ENCODE measurements around the gene ZNF574.
"Not testable (repeated sequence)": the region's sequence is repeated elsewhere in the genome, so short reads cannot be mapped to it uniquely, and the experiment has no call there.

Gene ZNF574

DNA sequence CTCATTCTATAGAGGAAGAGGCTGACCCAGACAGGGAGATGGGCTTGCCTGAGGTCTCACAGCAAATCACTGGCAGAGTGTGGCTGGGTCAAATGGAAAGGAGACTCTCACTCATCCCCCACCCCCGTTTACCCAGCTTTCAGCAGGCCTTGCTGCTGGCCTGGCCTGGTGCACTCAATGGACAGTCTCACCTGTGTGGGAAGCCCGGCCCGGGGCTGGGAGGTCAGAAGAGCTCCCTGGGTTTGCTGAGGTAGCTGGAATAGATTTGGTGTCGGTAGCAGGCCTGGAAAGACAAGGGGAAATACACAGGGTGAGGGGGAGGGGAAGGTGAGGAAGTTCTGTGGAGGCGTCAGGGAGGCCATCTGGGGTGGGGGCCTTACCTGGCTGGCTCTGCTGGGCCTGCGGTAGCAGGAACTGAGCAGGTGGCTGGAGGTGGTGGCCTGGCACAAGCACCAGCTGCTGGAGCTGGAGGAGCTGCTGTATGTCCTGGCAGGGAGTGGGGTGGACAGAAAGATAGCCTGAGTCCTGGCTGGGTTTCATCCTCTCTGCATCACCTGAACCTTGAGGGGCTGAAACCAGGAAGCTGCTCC is 23.5 kb downstream of the ZNF574 start:
- DNase-seq (ENCODE audit: low read depth): no peak

DNA sequence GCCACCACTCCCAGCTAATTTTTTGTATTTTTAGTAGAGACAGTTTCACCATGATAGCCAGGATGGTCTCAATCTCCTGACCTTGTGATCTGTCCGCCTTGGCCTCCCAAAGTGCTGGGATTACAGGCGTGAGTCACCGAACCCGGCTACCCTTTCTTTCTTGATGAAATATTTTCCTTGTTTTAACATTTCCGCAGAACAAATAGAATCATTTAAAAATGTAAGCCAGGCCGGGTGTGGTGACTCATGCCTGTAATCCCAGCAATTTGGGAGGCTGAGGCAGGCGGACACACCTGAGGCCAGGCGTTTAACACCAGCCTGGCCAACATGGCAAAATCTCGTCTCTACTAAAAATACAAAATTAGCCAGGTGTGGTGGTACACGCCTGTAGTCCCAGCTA is 24.3 kb downstream of the ZNF574 start:
- DNase-seq (ENCODE audit: low read depth): not testable (repeated sequence)

DNA sequence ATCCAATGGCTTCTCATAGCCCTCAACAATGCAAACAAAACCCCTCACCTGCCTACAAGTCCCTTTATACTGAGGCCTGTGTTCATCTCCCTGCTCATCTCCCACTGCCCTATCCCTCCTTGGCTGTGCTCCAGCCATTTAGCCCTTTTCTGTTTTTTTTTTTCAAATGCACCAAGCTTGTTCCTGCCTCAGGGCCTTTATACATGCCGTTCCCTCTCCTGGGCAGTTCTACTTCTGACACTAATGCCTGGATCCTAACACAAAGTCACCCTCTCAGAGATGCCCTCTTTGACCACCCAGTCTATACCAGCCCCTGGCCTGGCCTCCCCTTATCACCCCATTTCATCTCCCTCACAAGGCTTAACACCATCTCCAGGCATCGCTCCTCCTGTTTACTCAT is 26.9 kb downstream of the ZNF574 start:
- DNase-seq (ENCODE audit: low read depth): no peak

DNA sequence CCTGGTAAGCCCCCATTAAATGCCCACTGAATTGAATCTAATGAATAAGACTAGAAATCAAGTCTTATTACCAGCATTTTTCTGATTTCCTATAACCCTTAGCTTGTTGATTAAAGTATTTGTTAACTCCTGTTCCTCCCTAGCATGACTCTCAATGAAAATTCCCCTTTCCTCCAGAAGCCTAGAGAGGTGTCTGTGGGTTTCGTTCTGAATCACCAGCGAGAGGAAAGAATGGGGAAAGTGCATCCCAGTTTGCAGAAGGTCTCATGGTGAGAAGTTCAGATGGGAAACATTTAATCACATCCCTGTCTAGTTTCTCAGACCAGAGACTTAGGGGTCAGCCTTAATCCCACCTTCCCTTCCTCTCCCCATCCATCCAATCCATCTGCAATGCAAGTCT is 29.4 kb downstream of the ZNF574 start:
- DNase-seq (ENCODE audit: low read depth): no peak

DNA sequence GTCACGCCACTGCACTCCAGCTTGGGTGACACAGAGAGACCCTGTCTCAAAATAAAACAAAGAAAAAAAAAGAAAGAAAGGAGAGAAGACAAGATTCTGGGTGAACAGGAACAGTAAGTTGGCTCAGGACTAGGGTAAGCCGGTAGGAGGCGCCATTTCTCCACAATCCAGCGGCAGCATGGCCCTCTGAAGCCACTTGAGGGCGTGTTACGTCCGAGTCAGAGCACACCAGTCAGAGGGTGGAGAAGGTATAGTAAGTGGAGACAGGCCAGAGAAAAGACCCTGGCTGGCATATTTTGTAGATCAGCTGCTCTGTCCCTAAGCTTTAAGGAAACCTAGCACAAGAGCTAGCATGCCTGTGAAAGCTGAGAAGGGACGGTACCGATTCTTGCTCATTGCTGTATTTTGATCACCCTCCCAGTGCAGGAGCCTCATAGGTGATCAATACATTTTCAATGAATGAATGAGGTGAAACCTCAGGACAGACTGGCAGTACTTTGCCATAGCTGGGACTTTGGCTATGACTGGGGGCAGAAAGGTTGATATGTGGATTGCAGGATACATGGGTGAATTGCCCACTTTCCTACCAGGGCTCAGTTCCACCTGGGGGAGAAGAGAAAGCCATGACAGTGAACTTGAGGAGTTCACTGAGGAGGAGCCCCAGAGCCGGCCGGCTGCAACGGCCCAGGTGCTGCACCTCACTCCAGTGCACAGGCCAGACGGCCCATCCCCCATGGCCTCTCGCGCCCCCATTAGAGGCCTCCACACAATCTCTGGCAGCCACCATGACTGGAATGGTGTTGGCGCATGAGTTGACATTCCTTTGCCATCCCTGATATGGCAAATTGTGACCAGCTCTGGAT is 32.8 kb downstream of the ZNF574 start:
- DNase-seq (ENCODE audit: low read depth): peak; percentile 71

DNA sequence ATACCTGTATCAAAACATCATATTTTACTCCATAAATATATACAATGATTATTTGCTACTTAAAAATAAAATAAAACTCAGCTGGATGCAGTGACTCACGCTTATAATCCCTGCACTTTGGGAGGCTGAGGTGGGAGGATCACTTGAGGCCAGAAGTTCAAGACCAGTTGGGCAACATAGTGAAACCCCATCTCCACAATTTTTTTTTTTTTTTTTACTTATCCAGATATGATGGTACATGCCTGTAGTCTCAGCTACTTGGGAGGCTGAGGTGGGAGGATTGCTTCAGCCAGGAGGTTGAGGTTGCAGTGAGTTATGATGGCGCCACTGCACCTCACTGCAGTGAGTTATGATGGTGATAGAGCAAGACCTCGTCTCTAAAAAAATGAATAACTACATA is 33.9 kb downstream of the ZNF574 start:
- DNase-seq (ENCODE audit: low read depth): no peak

DNA sequence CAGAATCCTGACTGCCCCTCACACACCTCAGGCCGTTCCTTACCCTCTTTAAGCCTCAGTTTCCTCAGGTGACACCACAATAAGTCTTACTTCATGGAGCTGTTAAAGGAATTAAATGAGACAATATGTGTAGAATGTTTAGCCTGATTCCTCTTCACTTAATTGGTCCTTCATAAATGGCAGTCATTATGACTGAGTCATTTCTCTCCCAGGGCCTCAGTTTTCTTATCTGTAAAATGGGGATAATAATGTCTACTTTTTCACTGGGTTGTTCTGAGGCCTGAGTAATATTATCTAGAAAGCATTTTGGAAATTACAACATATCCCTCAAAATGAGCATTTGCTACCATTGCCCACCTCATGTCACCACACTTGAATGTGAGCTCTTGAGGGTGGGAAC is 34.7 kb downstream of the ZNF574 start:
- no peak for DNase-seq (ENCODE audit: low read depth)

DNA sequence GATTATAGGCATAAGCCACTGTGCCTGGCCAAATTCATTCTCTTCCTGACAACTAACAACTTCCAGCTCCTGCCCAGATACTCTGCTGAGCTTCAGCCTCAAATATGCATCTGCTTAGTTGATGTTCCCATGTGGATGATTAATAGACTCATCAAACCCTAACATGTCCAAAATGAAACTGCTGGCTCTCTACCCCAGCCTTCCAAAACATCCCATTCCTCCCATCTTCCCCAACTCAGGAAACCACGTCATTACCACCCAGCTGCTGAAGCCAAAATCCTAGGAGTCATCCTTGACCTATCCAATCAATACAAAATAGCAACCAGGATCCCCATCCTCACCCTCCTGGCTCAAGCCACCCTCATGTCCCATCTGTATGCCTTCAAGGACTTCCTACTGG is 35.4 kb downstream of the ZNF574 start:
- peak; percentile 86 for DNase-seq (ENCODE audit: low read depth)

DNA sequence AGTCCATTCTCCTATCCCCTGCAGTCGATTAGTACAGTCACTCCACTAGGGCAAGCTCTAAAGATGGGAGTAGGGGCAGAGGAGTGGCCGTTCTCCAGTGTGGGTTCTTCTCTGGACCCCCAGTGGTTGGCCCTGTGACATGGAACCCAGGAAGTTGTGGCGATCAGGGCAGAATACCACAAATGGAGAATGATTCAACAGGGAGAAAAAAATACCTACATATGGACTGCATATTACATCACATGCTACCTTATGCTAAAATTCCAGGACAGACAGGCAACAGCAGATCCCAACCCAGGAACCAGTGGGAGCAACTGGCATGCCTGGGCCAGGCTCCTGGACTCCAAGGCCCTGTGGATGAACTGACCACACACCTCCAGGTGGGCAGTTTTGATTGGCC is 35.8 kb downstream of the ZNF574 start:
- peak; percentile 28 for DNase-seq (ENCODE audit: low read depth)

DNA sequence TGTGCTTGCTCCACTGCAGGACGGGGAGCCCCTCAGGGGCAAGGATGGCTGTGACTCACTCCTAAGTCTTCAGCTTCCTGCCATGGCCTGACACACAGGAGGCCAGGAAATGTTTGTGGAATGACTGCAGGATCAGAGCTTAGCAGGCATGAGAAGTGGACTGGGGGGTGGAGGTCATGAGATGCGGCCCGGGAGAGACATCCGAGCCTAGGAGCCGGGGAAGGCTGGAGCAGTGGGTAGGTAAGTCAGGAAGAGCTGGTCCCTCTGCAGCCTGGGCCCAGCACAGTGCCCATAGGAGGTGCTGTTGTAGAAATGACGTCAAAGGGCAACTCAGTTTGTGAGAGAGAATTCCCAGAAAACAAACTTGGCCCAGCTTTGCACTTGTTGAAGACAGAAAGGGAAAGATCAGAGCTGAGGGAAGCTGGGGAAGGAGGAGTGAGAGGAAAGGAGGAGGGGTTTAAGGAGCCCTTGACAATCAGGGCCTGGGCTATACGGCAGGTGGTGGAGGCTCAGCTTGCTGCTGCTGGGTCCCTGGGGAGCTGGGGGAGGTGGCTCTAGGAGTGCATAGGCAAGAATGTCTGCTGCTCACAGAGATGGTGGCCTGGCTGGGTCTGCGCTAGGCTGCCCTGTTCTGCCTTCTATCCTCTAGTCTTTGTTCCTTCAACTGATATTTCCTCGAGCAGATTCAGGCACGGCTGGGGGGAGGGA is 37.8 kb downstream of the ZNF574 start:
- peak; percentile 93 for DNase-seq (ENCODE audit: low read depth)

DNA sequence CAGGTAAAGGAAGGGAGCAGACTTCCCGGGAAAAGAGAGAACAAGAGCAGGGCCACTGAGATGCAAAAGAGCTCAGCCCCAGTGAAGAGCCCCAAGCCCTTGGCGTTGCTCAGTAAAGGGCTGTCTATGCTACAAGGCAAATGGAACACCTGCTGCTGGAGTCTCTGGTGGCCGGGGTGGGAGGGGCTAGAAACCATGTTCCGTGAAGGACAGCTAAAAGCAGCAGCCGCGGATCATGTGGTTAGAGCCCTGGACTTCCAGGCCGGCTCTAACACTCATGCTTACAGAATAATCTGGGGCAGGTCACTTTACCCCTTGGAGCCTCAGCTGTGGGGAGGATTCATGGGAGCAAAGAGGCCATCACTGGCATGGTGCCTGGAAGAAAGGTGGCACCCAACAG is 38.4 kb downstream of the ZNF574 start:
- no peak for DNase-seq (ENCODE audit: low read depth)

DNA sequence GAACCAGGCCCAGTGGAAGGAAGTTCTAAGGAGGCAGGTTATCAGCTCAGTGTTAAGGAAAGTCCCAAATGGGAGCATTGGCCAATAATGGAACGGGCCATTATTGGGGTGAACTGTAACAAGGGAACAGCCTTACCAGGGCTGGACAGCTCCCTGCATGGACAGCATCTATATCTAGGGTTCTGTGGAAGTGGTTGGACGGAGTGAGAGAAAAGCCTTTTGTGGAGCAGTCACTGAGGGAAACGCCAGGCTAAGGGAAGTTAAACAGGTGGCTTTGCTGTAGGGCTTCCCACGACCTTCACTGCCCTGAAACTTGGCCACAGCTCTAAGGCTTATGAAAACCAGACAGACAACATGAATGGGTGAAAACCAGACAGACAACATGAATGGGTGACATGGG is 39.3 kb downstream of the ZNF574 start:
- no peak for DNase-seq (ENCODE audit: low read depth)

DNA sequence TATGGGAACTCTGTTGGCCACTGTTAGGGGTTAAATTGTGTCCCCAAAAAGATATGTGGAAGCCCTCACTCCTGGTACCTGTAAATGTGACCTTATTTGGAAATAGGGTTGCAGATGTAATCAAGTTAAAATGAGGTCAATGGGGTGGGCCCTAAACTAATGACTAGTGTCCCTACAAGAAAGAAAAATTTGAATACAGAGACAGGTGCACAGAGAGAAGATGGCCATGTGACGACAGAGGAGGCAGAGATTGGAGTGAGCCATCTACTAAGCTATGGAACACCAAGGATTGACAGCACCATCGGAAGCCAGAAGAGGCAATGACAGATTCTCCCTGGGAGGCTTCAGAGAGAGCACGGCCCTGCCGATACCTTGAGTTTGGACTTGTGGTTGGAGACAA is 39.7 kb downstream of the ZNF574 start:
- no peak for DNase-seq (ENCODE audit: low read depth)

DNA sequence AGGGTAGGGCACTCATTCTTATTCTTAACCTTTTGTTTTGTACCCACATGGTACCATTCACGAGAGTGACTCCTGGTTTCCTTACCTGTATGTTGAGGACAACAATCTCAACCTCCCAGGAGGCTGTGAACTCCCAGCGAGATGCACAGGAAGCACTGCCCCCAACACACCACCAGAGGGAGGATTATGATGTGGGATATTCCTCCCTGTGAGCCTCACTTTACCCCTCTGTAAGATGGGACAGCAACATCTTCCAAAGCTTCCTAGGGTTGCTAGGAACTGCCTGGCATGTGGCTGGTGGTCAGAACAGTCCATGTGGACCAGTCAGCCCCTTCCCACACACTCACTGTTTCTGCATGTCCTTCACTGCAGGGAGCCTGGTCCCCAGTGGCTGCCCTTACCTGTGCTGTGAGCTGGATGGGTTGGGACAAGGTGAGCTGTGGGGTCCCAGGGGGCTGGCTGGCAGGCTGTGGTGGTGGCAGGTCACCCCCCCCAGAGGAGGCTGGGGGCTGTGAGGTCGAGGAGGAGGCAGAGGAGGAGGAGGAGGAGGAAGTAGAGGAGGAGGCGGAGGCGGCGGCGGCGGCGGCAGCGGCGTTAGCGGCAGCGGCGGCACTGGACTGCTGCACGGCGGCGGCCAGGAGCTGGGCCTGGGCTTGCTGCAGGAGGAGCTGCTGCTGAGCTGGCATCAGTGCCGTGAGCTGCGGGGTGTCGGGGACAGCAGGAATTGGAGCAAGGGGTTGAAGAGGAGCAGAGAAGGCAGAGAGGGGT is 40.5 kb downstream of the ZNF574 start:
- DNase-seq (ENCODE audit: low read depth): no peak

DNA sequence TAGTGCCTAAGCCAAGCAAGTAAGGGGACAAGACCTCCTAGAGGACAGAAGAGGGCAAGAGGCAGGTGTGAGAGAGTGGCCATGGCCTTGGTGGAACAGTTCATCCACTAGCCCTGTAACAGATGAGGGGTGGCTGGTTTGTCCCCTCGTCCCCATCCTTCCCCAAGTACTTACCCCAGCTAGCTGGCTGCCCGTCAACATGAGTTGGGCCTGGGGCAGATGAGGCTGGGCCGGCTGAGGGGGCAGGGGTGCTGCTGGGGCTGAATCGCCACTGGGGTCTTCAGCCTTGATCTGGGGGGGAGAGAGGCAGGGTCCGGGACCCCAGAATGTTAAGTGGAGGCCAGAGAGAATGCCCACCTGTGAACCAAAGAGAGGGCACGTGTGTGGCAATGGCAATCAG is 41.1 kb downstream of the ZNF574 start:
- DNase-seq (ENCODE audit: low read depth): no peak

DNA sequence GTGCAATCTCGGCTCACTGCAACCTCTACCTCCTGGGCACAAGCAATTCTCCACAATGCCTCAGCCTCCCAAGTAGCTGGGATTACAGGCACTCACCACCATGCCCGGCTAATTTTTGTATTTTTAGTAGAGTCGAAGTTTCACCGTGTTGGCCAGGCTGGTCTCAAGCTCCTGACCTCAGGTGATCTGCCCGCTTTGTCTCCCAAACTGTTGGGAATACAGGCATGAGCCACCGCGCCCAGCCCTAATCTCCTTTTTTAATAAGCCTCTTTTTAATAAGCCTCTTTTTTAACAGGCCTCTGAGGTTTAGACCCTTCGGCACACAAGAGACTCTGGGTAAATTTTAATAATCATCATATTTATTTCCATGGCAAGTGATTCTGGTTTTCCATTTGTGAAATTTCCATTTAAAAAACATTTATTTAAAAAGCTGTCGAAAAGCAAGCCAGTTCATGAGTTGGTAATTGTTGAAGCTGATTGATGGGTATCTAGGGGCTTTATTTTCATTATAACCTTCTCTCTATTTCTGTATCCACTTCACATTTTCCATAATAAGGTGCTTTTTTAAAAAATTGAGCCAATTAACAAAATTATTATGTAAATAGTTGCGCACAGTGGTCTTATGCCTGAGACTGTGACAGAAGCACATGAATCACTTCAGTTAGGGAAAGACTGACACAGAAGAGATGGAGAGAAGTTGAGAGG is 44.5 kb downstream of the ZNF574 start:
- DNase-seq (ENCODE audit: low read depth): no peak

DNA sequence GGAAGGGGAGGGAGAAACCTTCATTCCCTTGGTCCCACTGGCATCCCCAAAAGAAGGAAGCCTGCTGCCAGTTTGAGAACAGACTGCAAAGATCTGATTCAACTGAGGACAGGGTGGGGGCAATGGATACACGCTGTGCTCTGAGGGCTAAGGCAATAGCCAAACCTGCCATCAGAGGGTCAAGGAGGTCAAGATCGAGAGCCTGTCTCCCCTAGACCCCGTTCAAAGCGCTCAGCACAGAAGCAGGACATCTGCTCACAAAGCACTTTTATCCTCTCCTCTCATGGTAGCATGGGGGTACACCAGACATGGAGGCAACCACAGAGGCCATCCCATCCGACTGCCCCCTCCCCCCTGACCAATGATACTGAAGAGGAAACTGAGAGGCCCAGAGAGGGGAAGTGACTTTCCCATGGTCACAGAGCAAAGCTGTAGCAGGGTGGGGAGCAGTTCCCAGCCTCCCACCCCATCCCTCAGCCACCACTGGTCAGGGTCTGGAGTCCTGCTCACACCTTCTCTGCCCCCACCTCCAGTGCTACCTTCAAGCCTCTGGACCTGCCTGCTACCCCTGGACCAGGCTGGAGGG is 45.2 kb downstream of the ZNF574 start:
- no peak for DNase-seq (ENCODE audit: low read depth)

DNA sequence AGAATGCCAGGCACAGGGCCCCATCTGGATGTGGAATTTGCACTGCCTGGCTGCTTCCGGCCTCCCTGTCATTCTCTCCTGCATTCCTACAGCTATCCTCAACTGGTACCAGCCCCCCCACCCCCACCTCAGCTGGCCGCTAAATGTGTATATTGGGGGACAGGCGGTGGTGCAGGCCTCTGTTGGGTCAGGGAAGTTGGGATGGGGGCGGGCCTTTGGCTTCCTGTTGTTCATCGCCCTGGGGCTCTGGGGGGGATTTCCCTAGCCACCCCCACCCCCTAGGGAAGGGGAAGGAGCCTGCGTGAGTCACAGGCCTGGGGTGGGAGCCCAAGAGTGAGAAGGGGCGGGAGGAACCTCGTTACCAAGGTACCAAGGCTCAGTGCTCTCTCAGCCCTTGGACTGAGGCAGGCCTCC is 45.7 kb downstream of the ZNF574 start:
- DNase-seq (ENCODE audit: low read depth): peak; percentile 65

DNA sequence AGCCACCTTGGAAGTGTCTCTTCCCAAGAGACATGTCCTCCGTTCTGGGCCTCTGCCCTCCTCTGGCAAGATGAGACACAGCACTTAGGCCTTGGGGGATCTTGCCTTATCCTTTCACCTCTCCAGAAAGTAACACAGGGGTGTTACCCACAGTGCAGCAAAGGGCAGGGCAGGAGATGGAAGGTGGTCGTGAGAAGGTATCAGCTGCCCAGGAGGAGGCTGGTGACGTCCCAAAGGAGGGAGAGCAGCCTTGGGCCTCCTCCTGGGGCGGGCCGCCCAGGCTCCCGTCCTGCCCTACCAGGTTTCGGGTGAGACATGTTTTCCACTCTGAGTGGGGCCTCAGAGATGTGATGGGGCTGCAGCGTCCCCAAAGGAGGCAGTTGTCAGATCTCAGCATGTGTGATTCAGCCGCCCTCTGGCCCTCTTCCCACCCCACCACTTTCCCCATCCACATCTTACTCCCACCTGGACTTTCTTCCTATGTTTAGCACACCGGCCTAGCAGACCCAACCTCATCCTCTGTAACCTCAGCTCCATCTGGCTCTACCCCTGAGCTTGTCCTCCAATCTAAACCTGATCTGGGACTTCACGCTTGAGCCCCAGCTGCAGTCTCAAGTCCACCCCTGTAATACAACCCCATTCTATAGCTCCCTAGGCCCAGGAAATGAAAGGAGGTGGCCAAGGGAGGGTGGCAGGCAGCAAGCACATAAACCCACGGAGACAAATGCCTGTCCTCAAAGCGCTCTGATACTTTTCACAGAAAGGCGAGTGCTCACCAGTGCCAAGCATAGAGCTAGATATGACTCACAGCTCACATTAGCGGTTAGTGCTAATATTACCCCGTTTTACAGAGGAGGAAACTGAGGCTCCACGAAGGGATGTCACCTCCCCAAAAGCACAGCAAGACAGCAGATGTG is 47.0 kb downstream of the ZNF574 start:
- no peak for DNase-seq (ENCODE audit: low read depth)

DNA sequence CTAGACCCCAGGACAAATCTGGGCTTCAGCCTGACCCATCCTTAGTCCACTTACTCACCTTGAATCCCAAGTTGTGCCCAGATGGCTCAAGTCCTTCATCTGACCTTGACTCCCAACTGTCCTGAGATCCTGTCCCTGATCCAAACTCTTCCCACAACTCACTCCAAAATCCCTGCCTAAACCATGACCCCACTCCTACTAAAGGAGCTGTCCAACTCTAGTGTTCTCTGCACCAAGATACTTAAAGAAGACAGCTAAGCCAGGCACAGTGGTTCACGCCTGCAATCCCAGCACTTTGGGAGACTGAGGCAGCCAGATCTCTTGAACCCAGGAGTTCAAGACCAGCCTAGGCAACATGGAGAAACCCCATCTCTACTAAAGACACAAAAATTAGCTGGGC is 47.8 kb downstream of the ZNF574 start:
- no peak for DNase-seq (ENCODE audit: low read depth)

Data from GM04504 (cell line).